Adrenal gland (tissue), 5 donors: ENCODE measurements around the gene FRK.

Experiments
- CTCF ChIP-seq, 6 experiments: fragments of 450-650 bp in 4 of 6; fragments of 200-600 bp in 2 of 6; sonication (generic) in 1 of 6; IDR thresholded peaks; 1 replicate in 5 of 6; 2 replicates in 1 of 6; pipeline versions ENCODE4 v1.5.1 to v1.8.0; 2016 to 2021; ENCODE audit warnings: antibody characterized with exemption in 6 of 6, mild to moderate bottlenecking in 2 of 6, moderate library complexity in 1 of 6
- POLR2A ChIP-seq, 2 donors: fragments of 450-650 bp; IDR thresholded peaks; one replicate each; pipeline ENCODE4 v1.6.1; 2017; ENCODE audit warnings: antibody characterized with exemption in 2 of 2, mild to moderate bottlenecking in 2 of 2, moderate library complexity in 1 of 2
- donor health status: DM: no; HTN: no; CAD: no.

- TF ChIP-seq CTCF (IDR thresholded peaks at IDR 0.05), result no peak
- TF ChIP-seq POLR2A (IDR thresholded peaks at IDR 0.05), result no peak
Measured at GRCh38 chr6:116051244-116051643, 9.4 kb downstream of the FRK start.
